SK-N-SH treated with all-trans-retinoic acid at 6 μM for 48 hours (cell line): ENCODE data around the gene LLGL2.

Source experiments
- ATAC-seq: fragments of 200-7000 bp; cut with Tn5 transposase; 3 replicates; pipeline ENCODE4 v1.9.1; 2020; ENCODE audit warnings: mild to moderate bottlenecking, moderate library complexity
- ARNTL ChIP-seq: fragments of 450-650 bp; formaldehyde crosslinking; IDR thresholded peaks from 2 replicates; pipeline ENCODE4 v1.5.0; 2020; ENCODE audit warnings: low read depth, mild to moderate bottlenecking, moderate library complexity, borderline replicate concordance
- BACH2 ChIP-seq: fragments of 250-450 bp; sonication (Bioruptor Pico); IDR thresholded peaks from 2 replicates; pipeline ENCODE4 v1.9.0; 2021; ENCODE audit warnings: mild to moderate bottlenecking, borderline replicate concordance
- CSDC2 ChIP-seq: fragments of 250-450 bp; sonication (Bioruptor Pico); IDR thresholded peaks from 2 replicates; pipeline ENCODE4 v1.5.0; 2020; ENCODE audit warnings: mild to moderate bottlenecking, moderate library complexity
- ESRRG ChIP-seq: fragments of 250-450 bp; sonication (Bioruptor Pico); IDR thresholded peaks from 2 replicates; pipeline ENCODE4 v1.6.1; 2021; ENCODE audit warnings: mild to moderate bottlenecking
- GLIS3 ChIP-seq: fragments of 250-450 bp; sonication (Bioruptor Pico); IDR thresholded peaks from 2 replicates; pipeline ENCODE4 v1.5.0; 2020; ENCODE audit warnings: mild to moderate bottlenecking, moderate library complexity
- OSR1 ChIP-seq: fragments of 250-450 bp; sonication (Bioruptor Pico); IDR thresholded peaks from 2 replicates; pipeline ENCODE4 v1.8.0; 2022; ENCODE audit warnings: moderate library complexity, mild to moderate bottlenecking, inconsistent platforms
- PPARA ChIP-seq: fragments of 250-450 bp; sonication (Bioruptor Pico); IDR thresholded peaks from 2 replicates; pipeline ENCODE4 v1.5.0; 2020; ENCODE audit warnings: mild to moderate bottlenecking, borderline replicate concordance
- RARB ChIP-seq: fragments of 250-450 bp; sonication (Bioruptor Pico); IDR thresholded peaks from 2 replicates; pipeline ENCODE4 v1.8.0; 2021; ENCODE audit warnings: mild to moderate bottlenecking, moderate library complexity
- SNAI2 ChIP-seq: fragments of 250-450 bp; sonication (Bioruptor Pico); IDR thresholded peaks from 2 replicates; pipeline ENCODE4 v1.5.0; 2020; ENCODE audit warnings: mild to moderate bottlenecking, moderate library complexity
- TCF4 ChIP-seq: fragments of 250-450 bp; sonication (Bioruptor Pico); IDR thresholded peaks from 2 replicates; pipeline ENCODE4 v1.8.0; 2021; ENCODE audit warnings: mild to moderate bottlenecking, moderate library complexity, borderline replicate concordance
- TOX ChIP-seq: fragments of 250-450 bp; sonication (Bioruptor Pico); IDR thresholded peaks from 2 replicates; pipeline ENCODE4 v1.8.0; 2021; ENCODE audit warnings: mild to moderate bottlenecking, moderate library complexity, borderline replicate concordance
- ZC3H10 ChIP-seq: fragments of 250-450 bp; sonication (Bioruptor Pico); IDR thresholded peaks from 2 replicates; pipeline ENCODE4 v1.5.1; 2021; ENCODE audit warnings: mild to moderate bottlenecking, moderate library complexity
- ZFP3 ChIP-seq: fragments of 250-450 bp; sonication (Bioruptor Pico); IDR thresholded peaks from 2 replicates; pipeline ENCODE4 v1.5.0; 2020; ENCODE audit warnings: mild to moderate bottlenecking, moderate library complexity
- ZFP30 ChIP-seq: fragments of 450-650 bp; formaldehyde crosslinking; IDR thresholded peaks from 2 replicates; pipeline ENCODE4 v1.5.0; 2022; ENCODE audit warnings: mild to moderate bottlenecking, moderate library complexity
- ZNF565 ChIP-seq: fragments of 450-650 bp; formaldehyde crosslinking; conservative IDR thresholded peaks from 2 replicates; pipeline ENCODE4 v1.5.0; 2020; ENCODE audit warnings: low read depth, mild to moderate bottlenecking, moderate library complexity
- ZNF70 ChIP-seq: fragments of 450-650 bp; formaldehyde crosslinking; IDR thresholded peaks from 2 replicates; pipeline ENCODE4 v1.5.0; 2020; ENCODE audit warnings: mild to moderate bottlenecking, moderate library complexity
- ZNF8 ChIP-seq: fragments of 450-650 bp; formaldehyde crosslinking; IDR thresholded peaks from 2 replicates; pipeline ENCODE4 v1.5.0; 2020; ENCODE audit warnings: mild to moderate bottlenecking, moderate library complexity
- TF ChIP-seq, protein P1 (sequence below): fragments of 250-450 bp; sonication (Bioruptor Pico); IDR thresholded peaks from 2 replicates; pipeline ENCODE4 v1.8.0; 2021; ENCODE audit warnings: low read depth, mild to moderate bottlenecking, moderate library complexity, borderline replicate concordance
- TF ChIP-seq, protein P2 (sequence below): fragments of 250-450 bp; sonication (Bioruptor Pico); IDR thresholded peaks from 2 replicates; pipeline ENCODE4 v1.5.1; 2020; ENCODE audit warnings: low read depth, mild to moderate bottlenecking, moderate library complexity
- TF ChIP-seq, protein P3 (sequence below): fragments of 250-450 bp; sonication (Bioruptor Pico); IDR thresholded peaks from 2 replicates; pipeline ENCODE4 v1.5.1; 2021; ENCODE audit warnings: mild to moderate bottlenecking, moderate library complexity
- TF ChIP-seq, protein P4 (sequence below): fragments of 250-450 bp; sonication (Bioruptor Pico); IDR thresholded peaks from 2 replicates; pipeline ENCODE4 v1.8.0; 2020; ENCODE audit warnings: mild to moderate bottlenecking, moderate library complexity, borderline replicate concordance
- TF ChIP-seq, protein P5 (sequence below): fragments of 250-450 bp; sonication (Bioruptor Pico); IDR thresholded peaks from 2 replicates; pipeline ENCODE4 v1.5.0; 2020; ENCODE audit warnings: mild to moderate bottlenecking, moderate library complexity

The LLGL2 gene

DNA sequence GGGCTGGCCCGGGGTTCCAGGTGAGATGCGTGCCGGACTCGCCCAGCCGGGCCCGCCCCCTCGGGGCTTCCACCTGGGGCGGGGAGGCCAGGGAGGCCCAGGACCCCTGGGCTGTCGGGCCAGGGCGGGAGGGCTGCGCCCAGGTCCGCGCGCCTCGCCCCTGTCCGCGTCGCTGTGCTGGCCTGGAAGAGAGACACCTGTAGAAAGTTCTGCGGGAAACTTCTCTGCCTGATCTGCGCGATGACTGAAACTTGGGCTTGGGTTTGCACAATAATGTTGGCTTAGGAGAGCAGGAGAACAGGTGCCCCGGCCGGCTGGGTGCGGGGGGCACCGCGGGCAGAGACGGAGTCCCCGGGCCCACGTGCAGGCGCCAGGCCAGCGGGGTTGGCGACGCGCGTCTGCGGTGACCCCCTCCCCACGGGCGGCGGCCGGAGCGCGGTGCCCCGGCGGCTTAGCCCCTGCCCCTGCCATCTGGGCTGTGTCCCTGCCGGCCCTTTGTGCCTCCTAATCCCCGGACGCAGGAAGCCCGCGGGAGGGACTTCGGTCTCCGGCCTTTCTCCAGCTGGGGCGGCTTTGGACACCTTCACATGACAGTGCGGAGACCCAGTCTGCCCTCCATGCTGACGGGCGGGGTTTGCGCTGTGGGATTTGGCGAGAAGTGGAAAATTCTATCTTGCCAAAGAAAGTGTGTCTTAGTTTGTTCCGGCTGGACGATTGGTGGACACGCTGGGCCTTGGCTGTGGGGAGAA is 483 bp downstream of the LLGL2 start:
- TF ChIP-seq, protein P1, sequence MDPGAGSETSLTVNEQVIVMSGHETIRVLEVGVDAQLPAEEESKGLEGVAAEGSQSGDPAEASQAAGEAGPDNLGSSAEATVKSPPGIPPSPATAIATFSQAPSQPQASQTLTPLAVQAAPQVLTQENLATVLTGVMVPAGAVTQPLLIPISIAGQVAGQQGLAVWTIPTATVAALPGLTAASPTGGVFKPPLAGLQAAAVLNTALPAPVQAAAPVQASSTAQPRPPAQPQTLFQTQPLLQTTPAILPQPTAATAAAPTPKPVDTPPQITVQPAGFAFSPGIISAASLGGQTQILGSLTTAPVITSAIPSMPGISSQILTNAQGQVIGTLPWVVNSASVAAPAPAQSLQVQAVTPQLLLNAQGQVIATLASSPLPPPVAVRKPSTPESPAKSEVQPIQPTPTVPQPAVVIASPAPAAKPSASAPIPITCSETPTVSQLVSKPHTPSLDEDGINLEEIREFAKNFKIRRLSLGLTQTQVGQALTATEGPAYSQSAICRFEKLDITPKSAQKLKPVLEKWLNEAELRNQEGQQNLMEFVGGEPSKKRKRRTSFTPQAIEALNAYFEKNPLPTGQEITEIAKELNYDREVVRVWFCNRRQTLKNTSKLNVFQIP (CRISPR knock-in tag): no peak
- no peak for TF ChIP-seq ZFP30 (CRISPR knock-in tag)
- no peak for TF ChIP-seq ZNF565 (CRISPR knock-in tag)
- TF ChIP-seq, protein P2, sequence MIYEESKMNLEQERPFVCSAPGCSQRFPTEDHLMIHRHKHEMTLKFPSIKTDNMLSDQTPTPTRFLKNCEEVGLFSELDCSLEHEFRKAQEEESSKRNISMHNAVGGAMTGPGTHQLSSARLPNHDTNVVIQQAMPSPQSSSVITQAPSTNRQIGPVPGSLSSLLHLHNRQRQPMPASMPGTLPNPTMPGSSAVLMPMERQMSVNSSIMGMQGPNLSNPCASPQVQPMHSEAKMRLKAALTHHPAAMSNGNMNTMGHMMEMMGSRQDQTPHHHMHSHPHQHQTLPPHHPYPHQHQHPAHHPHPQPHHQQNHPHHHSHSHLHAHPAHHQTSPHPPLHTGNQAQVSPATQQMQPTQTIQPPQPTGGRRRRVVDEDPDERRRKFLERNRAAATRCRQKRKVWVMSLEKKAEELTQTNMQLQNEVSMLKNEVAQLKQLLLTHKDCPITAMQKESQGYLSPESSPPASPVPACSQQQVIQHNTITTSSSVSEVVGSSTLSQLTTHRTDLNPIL (CRISPR knock-in tag): no peak
- TF ChIP-seq ZNF70 (CRISPR knock-in tag): no peak
- TF ChIP-seq, protein P3, sequence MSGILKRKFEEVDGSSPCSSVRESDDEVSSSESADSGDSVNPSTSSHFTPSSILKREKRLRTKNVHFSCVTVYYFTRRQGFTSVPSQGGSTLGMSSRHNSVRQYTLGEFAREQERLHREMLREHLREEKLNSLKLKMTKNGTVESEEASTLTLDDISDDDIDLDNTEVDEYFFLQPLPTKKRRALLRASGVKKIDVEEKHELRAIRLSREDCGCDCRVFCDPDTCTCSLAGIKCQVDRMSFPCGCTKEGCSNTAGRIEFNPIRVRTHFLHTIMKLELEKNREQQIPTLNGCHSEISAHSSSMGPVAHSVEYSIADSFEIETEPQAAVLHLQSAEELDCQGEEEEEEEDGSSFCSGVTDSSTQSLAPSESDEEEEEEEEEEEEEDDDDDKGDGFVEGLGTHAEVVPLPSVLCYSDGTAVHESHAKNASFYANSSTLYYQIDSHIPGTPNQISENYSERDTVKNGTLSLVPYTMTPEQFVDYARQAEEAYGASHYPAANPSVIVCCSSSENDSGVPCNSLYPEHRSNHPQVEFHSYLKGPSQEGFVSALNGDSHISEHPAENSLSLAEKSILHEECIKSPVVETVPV (CRISPR knock-in tag): no peak
- TF ChIP-seq TOX (CRISPR knock-in tag): no peak
- no peak for TF ChIP-seq ZC3H10 (CRISPR knock-in tag)
- TF ChIP-seq SNAI2 (CRISPR knock-in tag): no peak
- no peak for TF ChIP-seq TCF4 (CRISPR knock-in tag)
- TF ChIP-seq ARNTL (CRISPR knock-in tag): no peak
- no peak for TF ChIP-seq OSR1 (CRISPR knock-in tag)
- no peak for ATAC-seq

DNA sequence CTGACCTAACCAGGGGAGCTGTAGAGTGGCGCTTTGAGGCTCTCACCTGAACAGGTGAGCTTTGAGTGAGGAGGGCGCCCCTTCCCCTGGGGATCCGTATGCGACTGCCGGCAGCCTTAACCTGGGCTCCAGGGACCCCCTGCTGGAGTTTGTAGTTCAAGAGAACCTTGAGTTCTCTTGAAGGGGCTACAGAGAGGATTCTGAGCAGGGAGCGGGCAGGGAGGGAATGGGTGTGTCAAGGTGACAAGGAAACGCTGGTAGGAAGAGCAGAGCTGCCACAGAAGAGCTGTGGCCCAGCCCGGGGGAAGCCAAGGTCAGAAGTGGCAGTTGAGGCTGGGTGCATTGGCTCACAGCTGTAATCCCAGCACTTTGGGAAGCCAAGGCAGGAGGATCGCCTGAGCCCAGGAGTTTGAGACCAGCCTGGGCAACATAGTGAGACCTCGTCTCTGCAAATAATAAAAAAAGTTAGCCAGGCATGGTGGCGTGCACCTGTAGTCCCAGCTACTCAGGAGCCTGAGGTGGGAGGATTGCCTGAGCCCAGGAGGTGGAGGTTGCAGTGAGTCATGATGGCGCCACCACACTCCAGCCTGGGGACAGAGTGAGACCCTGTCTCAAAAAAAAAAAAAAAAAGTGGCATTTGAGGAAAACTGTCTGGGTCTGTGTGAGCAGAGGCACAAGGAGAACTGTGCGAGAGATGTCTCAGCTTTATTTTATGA is 1.2 kb downstream of the LLGL2 start:
- no peak for ATAC-seq
- TF ChIP-seq, protein P1 (CRISPR knock-in tag): no peak
- no peak for TF ChIP-seq ESRRG (CRISPR knock-in tag)
- TF ChIP-seq, protein P4, sequence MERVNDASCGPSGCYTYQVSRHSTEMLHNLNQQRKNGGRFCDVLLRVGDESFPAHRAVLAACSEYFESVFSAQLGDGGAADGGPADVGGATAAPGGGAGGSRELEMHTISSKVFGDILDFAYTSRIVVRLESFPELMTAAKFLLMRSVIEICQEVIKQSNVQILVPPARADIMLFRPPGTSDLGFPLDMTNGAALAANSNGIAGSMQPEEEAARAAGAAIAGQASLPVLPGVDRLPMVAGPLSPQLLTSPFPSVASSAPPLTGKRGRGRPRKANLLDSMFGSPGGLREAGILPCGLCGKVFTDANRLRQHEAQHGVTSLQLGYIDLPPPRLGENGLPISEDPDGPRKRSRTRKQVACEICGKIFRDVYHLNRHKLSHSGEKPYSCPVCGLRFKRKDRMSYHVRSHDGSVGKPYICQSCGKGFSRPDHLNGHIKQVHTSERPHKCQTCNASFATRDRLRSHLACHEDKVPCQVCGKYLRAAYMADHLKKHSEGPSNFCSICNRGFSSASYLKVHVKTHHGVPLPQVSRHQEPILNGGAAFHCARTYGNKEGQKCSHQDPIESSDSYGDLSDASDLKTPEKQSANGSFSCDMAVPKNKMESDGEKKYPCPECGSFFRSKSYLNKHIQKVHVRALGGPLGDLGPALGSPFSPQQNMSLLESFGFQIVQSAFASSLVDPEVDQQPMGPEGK: no peak
- TF ChIP-seq BACH2: no peak
- TF ChIP-seq ZFP3 (CRISPR knock-in tag): no peak
- TF ChIP-seq, protein P5, sequence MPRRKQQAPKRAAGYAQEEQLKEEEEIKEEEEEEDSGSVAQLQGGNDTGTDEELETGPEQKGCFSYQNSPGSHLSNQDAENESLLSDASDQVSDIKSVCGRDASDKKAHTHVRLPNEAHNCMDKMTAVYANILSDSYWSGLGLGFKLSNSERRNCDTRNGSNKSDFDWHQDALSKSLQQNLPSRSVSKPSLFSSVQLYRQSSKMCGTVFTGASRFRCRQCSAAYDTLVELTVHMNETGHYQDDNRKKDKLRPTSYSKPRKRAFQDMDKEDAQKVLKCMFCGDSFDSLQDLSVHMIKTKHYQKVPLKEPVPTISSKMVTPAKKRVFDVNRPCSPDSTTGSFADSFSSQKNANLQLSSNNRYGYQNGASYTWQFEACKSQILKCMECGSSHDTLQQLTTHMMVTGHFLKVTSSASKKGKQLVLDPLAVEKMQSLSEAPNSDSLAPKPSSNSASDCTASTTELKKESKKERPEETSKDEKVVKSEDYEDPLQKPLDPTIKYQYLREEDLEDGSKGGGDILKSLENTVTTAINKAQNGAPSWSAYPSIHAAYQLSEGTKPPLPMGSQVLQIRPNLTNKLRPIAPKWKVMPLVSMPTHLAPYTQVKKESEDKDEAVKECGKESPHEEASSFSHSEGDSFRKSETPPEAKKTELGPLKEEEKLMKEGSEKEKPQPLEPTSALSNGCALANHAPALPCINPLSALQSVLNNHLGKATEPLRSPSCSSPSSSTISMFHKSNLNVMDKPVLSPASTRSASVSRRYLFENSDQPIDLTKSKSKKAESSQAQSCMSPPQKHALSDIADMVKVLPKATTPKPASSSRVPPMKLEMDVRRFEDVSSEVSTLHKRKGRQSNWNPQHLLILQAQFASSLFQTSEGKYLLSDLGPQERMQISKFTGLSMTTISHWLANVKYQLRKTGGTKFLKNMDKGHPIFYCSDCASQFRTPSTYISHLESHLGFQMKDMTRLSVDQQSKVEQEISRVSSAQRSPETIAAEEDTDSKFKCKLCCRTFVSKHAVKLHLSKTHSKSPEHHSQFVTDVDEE: no peak
- TF ChIP-seq CSDC2 (CRISPR knock-in tag): no peak
- TF ChIP-seq ZNF70 (CRISPR knock-in tag): no peak
- TF ChIP-seq OSR1 (CRISPR knock-in tag): no peak
- no peak for TF ChIP-seq GLIS3 (CRISPR knock-in tag)
- TF ChIP-seq, protein P3 (CRISPR knock-in tag): no peak
- no peak for TF ChIP-seq ARNTL (CRISPR knock-in tag)
- no peak for TF ChIP-seq ZNF8
- no peak for TF ChIP-seq PPARA (CRISPR knock-in tag)
- TF ChIP-seq, protein P2 (CRISPR knock-in tag): no peak
- no peak for TF ChIP-seq RARB (CRISPR knock-in tag)
